HK-2 (cell line): ENCODE measurements around the gene ERBB4.

Experiments
- DNase-seq: peaks from one replicate; pipeline ENCODE4 v3.0.0-alpha.2; 2018; ENCODE audit not compliant: unreplicated experiment

ERBB4 gene

DNA sequence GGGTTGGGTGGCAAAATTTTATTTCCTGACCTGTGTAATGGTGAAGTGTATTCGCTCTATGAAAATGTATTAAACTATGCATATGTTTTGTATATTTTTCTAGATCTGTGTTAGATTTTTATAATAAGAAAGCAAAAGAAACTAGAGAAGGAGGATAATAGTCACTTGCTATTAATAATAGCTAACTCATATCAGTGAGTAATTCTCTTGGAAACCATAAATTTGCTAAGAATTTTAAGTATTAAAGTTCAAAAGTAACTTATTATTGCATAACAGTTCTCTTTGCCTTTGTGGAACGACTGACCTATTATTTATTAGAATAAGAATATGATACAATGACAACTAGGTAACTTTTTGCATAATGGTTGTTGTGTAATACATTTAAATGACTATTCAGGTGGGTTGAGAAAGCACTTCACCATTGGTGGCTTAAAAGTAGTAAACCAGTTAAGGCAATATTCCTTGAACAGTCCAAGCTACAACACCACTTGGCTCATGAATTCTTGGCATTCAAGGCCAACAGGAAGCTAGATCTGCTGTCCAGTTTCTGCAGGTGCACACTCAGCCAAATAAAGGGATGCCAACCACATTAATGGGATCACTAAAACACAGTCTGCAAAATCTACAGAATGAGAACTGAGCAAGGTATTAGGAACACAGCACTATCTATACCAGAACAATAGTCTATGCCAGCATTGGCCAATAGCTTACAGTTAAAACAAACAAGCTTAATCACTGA, 1060.9 kb downstream of the ERBB4 start:
- DNase-seq, result no peak

GRCh38 chr2:211473116-211473515, 1065.5 kb downstream of the ERBB4 start:
- no peak for DNase-seq

GRCh38 chr2:211469664-211470059, 1068.9 kb downstream of the ERBB4 start:
- no peak for DNase-seq

DNA sequence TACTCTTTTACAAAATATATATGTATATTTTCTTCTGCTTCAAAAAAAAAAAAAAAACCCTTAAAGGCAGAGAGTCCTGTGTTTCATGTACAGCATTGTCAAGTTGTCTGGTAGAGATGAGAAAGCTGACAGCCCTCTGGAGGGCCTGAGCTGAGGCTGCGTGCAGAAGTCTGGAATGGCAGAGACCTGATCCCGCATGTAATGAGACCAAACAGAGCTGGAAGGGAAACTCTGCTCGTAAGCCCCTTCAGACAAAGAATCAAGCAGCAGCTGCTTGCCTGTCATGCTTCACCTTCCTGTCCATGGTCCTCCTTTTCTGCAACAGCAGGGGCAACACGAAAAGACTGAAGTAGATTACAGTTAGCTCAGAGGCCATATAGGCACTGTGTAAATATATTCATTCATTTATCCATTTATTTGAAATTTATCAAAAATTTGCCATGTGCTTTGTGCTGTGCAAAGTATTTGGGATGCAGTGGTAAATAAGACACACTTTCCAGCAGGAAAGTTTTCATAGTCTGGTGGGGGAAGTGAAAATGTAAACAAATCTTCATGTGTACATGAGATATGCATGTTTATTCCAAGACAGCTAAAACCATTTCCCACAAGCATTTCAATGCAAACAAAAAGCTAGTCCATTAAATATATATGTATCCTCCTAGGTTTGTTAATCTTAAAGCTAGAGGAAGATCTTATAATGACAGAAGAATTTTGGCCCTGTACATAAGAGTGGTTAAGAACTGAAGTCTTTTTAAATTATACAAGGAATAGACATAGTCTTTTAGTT, 1069.5 kb downstream of the ERBB4 start:
- DNase-seq, result no peak

DNA sequence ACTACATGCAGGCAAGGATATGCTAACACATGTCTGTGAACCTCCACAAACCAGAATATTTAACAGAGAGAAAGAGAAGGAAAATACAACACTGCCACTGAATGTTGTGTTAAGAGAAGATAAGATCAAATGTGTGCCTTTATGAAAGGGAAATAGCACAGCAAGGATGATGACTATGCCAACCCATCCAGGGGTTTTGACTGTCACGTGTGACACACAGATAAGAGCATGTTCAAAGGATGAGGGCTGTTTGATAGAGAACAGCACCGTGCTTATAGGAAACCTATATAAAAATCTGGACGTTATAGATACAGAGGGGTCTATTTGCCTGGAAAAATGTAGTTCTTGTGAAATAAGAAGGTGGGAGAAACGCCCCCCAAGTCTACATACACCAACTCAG, 1070.4 kb downstream of the ERBB4 start:
- DNase-seq, result no peak

DNA sequence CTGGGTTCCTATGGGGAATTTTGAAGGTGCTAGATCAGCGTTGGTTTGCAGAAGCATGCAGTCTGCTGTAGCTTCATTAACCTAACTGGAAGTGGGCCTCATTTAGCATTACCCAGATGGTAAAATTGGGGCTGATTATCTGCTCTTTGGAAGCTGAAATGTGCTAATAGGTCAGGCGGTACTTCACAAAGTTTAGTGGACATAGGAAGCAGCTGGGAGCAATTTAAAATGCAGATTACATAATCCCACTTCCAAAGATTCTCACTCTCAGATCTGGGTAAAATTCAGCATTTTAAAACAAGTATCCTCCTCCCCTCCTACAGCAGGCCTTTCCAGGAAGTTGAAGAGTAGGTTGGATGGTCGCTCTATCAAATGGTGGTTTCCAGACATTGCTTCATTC, 1075.2 kb downstream of the ERBB4 start:
- DNase-seq, result no peak

- DNase-seq, result no peak
Observed at GRCh38 chr2:211458974-211459373, 1079.6 kb downstream of the ERBB4 start.

- no peak for DNase-seq
Observed at GRCh38 chr2:211457325-211457724, 1081.3 kb downstream of the ERBB4 start.

DNA sequence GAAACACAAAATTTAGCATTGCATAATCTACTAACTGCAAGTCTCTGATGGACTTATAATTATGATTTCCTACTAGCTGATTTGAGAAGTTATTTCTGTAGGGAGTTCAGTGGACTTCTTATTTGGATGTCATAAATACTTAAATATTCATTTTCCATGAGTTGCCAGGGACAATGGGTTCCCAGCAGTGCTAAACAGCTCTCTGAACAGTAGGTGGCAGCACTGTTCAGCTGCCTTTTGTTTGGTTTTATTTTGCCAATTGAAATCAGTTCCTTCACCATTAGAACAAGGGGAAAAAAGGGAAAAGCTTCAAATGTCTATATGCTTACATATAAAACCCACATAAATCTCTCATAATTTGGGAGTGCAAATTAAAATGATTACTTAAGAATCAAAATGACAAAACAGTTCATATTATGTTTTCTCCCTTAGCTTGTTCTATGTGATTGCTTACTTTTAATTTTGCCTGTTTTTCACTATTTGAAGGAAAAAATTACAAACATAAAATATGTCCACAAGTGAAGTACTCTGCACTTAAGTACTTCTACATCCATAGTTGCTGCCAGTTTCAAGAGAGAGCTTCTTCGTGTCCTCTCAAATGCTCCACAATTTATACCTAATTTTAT, 1083.3 kb downstream of the ERBB4 start:
- peak; percentile 22 for DNase-seq

- no peak for DNase-seq
Observed at GRCh38 chr2:211454679-211455078, 1083.9 kb downstream of the ERBB4 start.

DNA sequence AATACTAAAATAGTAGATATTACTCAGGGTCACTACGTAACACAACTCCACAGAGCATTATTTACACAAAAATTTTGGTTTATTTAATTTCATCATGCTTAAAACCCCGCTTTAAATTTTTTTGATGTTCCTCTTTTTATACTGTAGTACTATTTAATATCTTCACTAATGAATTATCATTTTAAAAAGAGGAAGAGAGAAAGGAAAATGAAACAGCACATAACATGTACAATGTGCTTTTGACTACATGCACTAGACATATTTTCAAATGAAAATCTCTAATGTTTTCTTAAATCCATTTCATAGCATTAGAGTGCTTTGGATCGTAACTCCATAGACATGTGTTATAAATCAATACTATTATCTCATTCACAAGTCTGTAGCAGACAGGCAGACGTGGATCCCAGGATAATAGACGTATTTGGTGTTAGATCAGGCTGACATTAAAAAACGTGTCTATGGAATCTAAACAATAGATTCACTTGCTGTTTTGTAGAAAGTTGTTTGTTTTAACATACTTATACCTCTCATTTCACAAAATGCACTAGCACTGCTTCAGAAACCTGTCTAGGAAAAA, 1085.2 kb downstream of the ERBB4 start:
- no peak for DNase-seq

GRCh38 chr2:211451642-211452041, 1087.0 kb downstream of the ERBB4 start:
- DNase-seq, result no peak

- no peak for DNase-seq
Observed at GRCh38 chr2:211449819-211450218, 1088.8 kb downstream of the ERBB4 start.

GRCh38 chr2:211447548-211447947, 1091.1 kb downstream of the ERBB4 start:
- no peak for DNase-seq

DNA sequence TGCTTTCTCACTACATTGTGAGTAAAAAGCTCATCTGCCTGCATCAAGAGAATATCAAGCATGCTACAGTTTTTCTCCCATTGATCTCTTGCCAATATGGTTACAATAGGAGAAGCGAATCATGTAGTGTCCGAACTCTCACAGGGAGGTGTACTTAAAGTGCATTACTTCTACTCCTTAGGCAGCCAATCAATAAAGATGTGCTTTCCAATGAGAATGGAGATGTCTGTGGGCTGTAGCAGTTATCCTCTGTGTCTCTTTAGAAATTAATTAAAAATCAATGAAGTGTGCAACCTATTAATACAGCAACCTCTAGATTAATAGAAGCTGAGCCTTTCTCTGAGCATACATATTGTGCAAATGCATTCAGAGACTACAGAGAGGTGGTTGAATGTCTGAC, 1098.5 kb downstream of the ERBB4 start:
- DNase-seq, result no peak

GRCh38 chr2:211439011-211439410, 1099.6 kb downstream of the ERBB4 start:
- peak; percentile 1 for DNase-seq

- DNase-seq, result no peak
Observed at GRCh38 chr2:211437396-211437795, 1101.2 kb downstream of the ERBB4 start.

- no peak for DNase-seq
Observed at GRCh38 chr2:211436182-211436581, 1102.4 kb downstream of the ERBB4 start.

DNA sequence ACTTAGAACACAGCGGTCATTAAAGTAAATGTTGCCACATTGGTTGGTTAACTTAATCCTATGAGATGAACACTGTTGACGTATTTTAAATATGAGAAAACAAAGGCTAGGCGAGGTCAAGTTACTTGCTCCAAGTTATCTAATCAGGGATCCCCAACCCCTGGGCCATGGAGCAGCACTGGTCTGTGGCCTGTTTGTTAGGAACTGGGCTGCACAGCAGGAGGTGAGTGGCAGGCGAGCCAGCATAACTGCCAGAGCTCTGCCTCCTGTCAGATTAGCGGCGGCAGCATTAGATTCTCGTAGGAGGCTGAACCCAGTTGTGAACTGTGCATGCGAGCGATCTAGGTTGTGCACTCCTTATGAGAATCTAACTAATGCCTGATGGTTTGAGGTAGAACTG, 1103.3 kb downstream of the ERBB4 start:
- no peak for DNase-seq

DNA sequence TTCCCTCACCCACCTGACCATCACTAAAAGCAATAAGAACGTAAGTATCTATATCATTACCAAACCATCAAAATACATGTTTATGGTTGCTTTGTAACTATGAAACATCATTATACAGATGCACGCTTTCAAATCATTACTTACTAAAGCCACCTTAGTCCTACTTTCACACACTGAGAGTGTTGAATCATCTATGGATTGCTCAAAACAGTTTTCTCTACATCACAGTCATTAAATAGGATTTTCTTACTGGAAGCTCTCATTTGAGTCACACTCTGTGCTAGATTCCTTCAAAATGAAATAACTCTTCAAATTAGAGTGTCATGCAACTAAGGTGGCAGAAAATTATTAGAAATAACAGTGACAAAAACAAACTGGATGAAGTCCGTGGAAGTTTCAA, 1103.8 kb downstream of the ERBB4 start:
- DNase-seq, result no peak

- no peak for DNase-seq
Observed at GRCh38 chr2:211429256-211429920, 1109.2 kb downstream of the ERBB4 start.

GRCh38 chr2:211426240-211426639, 1112.4 kb downstream of the ERBB4 start:
- DNase-seq, result no peak
